DND-41 (cell line): ENCODE data around the gene EDRF1.

ENCODE experiments used
- ATAC-seq: fragments of 200-7000 bp; cut with Tn5 transposase; 3 replicates; pipeline ENCODE4 v1.9.1; 2021; ENCODE audit warnings: low read depth; ENCODE audit not compliant: insufficient read depth
- DNase-seq: peaks from one replicate; pipeline ENCODE4 v3.0.0-alpha.2; 2020
- H2AFZ ChIP-seq: 2 replicates; pipeline ENCODE4 v1.6.0; 2012; ENCODE audit warnings: low read depth, low read length
- H3K27ac ChIP-seq: 2 replicates; pipeline ENCODE4 v1.5.1; 2012; ENCODE audit warnings: low read length, inconsistent platforms
- H3K27me3 ChIP-seq: fragments of 200-600 bp; sonication (generic); 2 replicates; pipeline ENCODE4 v1.6.0; 2012; ENCODE audit warnings: low read length, mild to moderate bottlenecking, inconsistent platforms; ENCODE audit not compliant: insufficient read depth, poor library complexity
- H3K36me3 ChIP-seq: 2 replicates; pipeline ENCODE4 v1.5.1; 2012; ENCODE audit warnings: low read length, inconsistent platforms; ENCODE audit not compliant: insufficient read depth
- H3K4me1 ChIP-seq: 2 replicates; pipeline ENCODE4 v1.5.1; 2012; ENCODE audit warnings: mild to moderate bottlenecking, low read length; ENCODE audit not compliant: insufficient read depth
- H3K4me2 ChIP-seq: 2 replicates; pipeline ENCODE4 v1.6.0; 2012; ENCODE audit warnings: mild to moderate bottlenecking, moderate library complexity, low read length, inconsistent platforms; ENCODE audit not compliant: insufficient read depth
- H3K4me3 ChIP-seq, 2 experiments: fragments of 200-600 bp in 1 of 2; shearing (Covaris generic) in 1 of 2; 2 replicates each; pipeline ENCODE4 v1.5.1; 2012 to 2016; ENCODE audit warnings: inconsistent platforms in 2 of 2, low read length in 2 of 2, mild to moderate bottlenecking in 2 of 2, low read depth in 1 of 2, moderate library complexity in 1 of 2
- H3K79me2 ChIP-seq: 2 replicates; pipeline ENCODE4 v1.6.0; 2012; ENCODE audit warnings: low read length, inconsistent platforms; ENCODE audit not compliant: insufficient read depth
- H3K9ac ChIP-seq: 2 replicates; pipeline ENCODE4 v1.6.0; 2012; ENCODE audit warnings: low read depth, mild to moderate bottlenecking, inconsistent platforms, low read length, moderate library complexity
- H3K9me3 ChIP-seq: 2 replicates; pipeline ENCODE4 v1.5.1; 2012; ENCODE audit warnings: low read length, moderate library complexity, mild to moderate bottlenecking, inconsistent platforms; ENCODE audit not compliant: insufficient read depth, severe bottlenecking
- H4K20me1 ChIP-seq: 2 replicates; pipeline ENCODE4 v1.6.0; 2012; ENCODE audit warnings: low read length; ENCODE audit not compliant: insufficient read depth
- EZH2 ChIP-seq: IDR thresholded peaks from 3 replicates; pipeline ENCODE4 v1.6.1; 2012; ENCODE audit warnings: borderline replicate concordance, low read depth, mild to moderate bottlenecking, moderate library complexity, low read length, inconsistent platforms; ENCODE audit not compliant: severe bottlenecking
- TF ChIP-seq, protein P1 (sequence below): IDR thresholded peaks from 2 replicates; pipeline ENCODE4 v1.5.1; 2012; ENCODE audit warnings: borderline replicate concordance, low read length, moderate library complexity, mild to moderate bottlenecking; ENCODE audit not compliant: poor library complexity, severe bottlenecking; ENCODE audit errors: extremely low read depth

The EDRF1 gene

DNA sequence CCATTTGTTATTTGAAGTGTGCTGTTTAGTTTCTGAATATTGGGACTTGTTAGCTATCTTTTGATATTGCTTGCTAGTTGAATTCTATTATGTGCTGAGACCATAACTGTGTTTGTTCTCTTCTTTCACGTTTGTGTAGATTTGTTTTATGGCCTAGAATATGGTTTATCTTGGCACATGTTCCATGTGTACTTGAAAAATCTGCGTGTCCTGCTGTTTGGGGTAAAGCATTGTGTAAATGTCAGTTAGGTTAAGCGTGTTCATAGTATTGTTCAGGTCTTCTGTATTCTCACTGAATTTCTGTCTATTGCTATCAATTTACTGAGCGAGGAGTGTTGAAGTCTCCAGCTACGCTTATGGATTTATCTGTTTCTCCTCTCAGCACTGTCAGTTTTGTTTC lies 36.7 kb downstream of the EDRF1 start:
- no peak overlapping the region for H3K9ac ChIP-seq
- no peak for DNase-seq
- no peak for ATAC-seq
- H3K79me2 ChIP-seq = no peaks in the 10 kb centered on the region; the same call in 1 of the 2 replicates
- H3K9me3 ChIP-seq = no peaks in the 10 kb centered on the region
- no peaks in the 10 kb centered on the region for H3K4me1 ChIP-seq
- peaks cover 95% of the 10 kb centered on the region for H3K36me3 ChIP-seq
- TF ChIP-seq, protein P1, sequence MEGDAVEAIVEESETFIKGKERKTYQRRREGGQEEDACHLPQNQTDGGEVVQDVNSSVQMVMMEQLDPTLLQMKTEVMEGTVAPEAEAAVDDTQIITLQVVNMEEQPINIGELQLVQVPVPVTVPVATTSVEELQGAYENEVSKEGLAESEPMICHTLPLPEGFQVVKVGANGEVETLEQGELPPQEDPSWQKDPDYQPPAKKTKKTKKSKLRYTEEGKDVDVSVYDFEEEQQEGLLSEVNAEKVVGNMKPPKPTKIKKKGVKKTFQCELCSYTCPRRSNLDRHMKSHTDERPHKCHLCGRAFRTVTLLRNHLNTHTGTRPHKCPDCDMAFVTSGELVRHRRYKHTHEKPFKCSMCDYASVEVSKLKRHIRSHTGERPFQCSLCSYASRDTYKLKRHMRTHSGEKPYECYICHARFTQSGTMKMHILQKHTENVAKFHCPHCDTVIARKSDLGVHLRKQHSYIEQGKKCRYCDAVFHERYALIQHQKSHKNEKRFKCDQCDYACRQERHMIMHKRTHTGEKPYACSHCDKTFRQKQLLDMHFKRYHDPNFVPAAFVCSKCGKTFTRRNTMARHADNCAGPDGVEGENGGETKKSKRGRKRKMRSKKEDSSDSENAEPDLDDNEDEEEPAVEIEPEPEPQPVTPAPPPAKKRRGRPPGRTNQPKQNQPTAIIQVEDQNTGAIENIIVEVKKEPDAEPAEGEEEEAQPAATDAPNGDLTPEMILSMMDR = no peak
- TF ChIP-seq EZH2 = no peak
- H3K27me3 ChIP-seq = no peaks in the 10 kb centered on the region
- no peak overlapping the region for H3K4me2 ChIP-seq
- H3K4me3 ChIP-seq = no peak overlapping the region
- H3K27ac ChIP-seq = no peak overlapping the region
- 0 out of 2 replicates have a peak, but pooled peaks cover 12% of the 10 kb centered on the region for H4K20me1 ChIP-seq
- no peak overlapping the region for H2AFZ ChIP-seq

DNA sequence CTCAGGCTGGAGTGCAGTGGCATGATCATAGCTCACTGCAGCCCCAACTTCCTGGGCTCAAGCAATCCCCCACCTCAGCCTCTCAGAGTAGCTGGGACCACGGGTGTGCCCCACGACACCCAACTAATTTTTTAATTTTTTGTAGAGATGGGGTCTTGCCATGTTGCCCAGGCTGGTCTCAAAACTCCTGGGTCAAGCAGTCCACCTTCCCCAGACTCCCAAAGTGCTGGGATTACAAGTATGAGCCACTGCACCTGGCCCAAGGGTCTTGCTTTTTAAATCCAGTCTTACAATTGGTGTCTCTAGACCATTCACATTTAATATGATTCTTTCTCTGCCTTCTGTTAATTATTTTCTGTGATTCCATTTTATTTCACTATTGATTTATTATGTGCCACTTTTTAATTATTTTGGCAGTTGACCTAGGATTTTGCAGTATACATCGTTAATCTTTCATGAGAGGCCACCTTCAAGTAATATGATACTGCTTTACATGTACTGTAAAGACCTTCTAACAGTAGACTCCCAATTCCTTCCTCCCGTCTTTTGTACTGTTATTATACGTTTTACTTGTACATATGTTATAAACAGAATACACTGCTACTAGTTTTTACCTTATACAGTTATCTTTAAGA lies 37.5 kb downstream of the EDRF1 start:
- ATAC-seq = no peak
- no peaks in the 10 kb centered on the region; the same call in 1 of the 2 replicates for H3K79me2 ChIP-seq
- TF ChIP-seq, protein P1 = no peak
- TF ChIP-seq EZH2 = no peak
- no peak overlapping the region for H3K4me2 ChIP-seq
- no peaks in the 10 kb centered on the region for H3K4me1 ChIP-seq
- no peak for DNase-seq
- no peak overlapping the region for H2AFZ ChIP-seq
- no peak overlapping the region for H3K4me3 ChIP-seq
- H3K27ac ChIP-seq = no peak overlapping the region
- H3K9me3 ChIP-seq = no peaks in the 10 kb centered on the region
- H4K20me1 ChIP-seq = 0 out of 2 replicates have a peak, but pooled peaks cover 12% of the 10 kb centered on the region
- H3K36me3 ChIP-seq = peaks cover 95% of the 10 kb centered on the region
- no peaks in the 10 kb centered on the region for H3K27me3 ChIP-seq
- no peak overlapping the region for H3K9ac ChIP-seq

DNA sequence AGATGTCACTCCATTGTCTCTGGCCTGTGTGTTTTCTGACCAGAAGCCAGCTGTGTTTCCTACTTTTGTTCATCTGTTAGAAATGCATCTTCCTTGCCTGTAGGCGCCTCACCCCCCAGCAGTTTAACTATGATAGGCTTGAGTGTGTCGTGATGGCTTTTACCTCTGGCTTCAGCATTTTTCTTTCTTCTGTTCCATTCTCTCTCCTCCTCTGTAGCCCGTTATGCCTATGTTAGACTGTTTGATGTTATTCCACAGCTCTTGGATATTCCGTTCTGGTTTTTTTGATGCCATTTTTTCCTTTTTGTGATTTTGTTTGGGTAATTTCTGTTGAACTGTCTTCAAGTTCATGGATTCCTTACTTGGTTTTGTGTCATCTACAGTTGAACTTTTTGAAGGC lies 38.2 kb downstream of the EDRF1 start:
- no peak overlapping the region for H3K4me2 ChIP-seq
- DNase-seq (no peak), ATAC-seq (no peak)
- H3K9ac ChIP-seq = no peak overlapping the region
- no peaks in the 10 kb centered on the region for H3K9me3 ChIP-seq
- no peak overlapping the region for H2AFZ ChIP-seq
- no peaks in the 10 kb centered on the region for H3K27me3 ChIP-seq
- no peak for TF ChIP-seq EZH2
- TF ChIP-seq, protein P1 = no peak
- no peaks in the 10 kb centered on the region; the same call in 1 of the 2 replicates for H3K79me2 ChIP-seq
- 0 out of 2 replicates have a peak, but pooled peaks cover 12% of the 10 kb centered on the region for H4K20me1 ChIP-seq
- no peak overlapping the region for H3K27ac ChIP-seq
- H3K36me3 ChIP-seq = peaks cover 95% of the 10 kb centered on the region
- H3K4me1 ChIP-seq = no peaks in the 10 kb centered on the region
- H3K4me3 ChIP-seq = no peak overlapping the region
